PC-3 (cell line): ENCODE data around the gene KRTAP12-4. TPM values are rescaled to one million over a fixed set of nuclear protein-coding genes. Genes with fewer than 3 reads are reported as not detected.

ENCODE experiments used
- ATAC-seq: fragments of 200-7000 bp; cut with Tn5 transposase; 2 replicates; pipeline ENCODE4 v1.9.1; 2020; ENCODE audit warnings: mild to moderate bottlenecking, moderate library complexity
- BruUV-seq: library from RNA; stranded (reverse); fragments of 400-500 nt; replicated peaks from 2 replicates; lab custom pipeline; 2021; lab: Mats Ljungman, UMichigan
- CTCF ChIA-PET: fragments of 300-600 bp; sonication (Branson Sonifier 250); formaldehyde crosslinking; loops from one replicate; lab custom pipeline; 2022; ENCODE audit warnings: antibody characterized with exemption; lab: Charles Lee
- POLR2A ChIA-PET: fragments of 300-600 bp; sonication (Branson Sonifier 250); formaldehyde crosslinking; loops from one replicate; lab custom pipeline; 2022; ENCODE audit warnings: antibody characterized with exemption; ENCODE audit not compliant: unreplicated experiment; lab: Charles Lee
- DNase-seq: peaks from one replicate; pipeline ENCODE4 v3.0.0-alpha.2; 2015
- H2AFZ ChIP-seq: fragments of 300-600 bp; sonication (generic); 2 replicates; pipeline ENCODE4 v1.6.0; 2016; ENCODE audit warnings: antibody characterized with exemption, low read length
- H3F3A ChIP-seq: fragments of 300-600 bp; sonication (generic); one replicate; pipeline ENCODE4 v1.6.0; 2017; ENCODE audit warnings: antibody characterized with exemption, low read length, control low read depth, mild to moderate bottlenecking; ENCODE audit not compliant: unreplicated experiment
- H3K27ac ChIP-seq: fragments of 300-600 bp; sonication (generic); 2 replicates; pipeline ENCODE4 v1.5.1; 2016; ENCODE audit warnings: mild to moderate bottlenecking, low read length
- H3K27me3 ChIP-seq: fragments of 300-600 bp; sonication (generic); 2 replicates; pipeline ENCODE4 v1.6.1; 2016; ENCODE audit warnings: low read length, mixed read lengths
- H3K36me3 ChIP-seq: fragments of 300-600 bp; sonication (generic); 2 replicates; pipeline ENCODE4 v1.6.1; 2016; ENCODE audit warnings: low read depth, mixed run types, low read length, mixed read lengths
- H3K4me1 ChIP-seq: fragments of 300-600 bp; sonication (generic); 2 replicates; pipeline ENCODE4 v1.5.1; 2016; ENCODE audit warnings: low read length; ENCODE audit not compliant: insufficient read depth
- H3K4me2 ChIP-seq: fragments of 300-600 bp; sonication (generic); 2 replicates; pipeline ENCODE4 v1.6.0; 2016; ENCODE audit warnings: low read length
- H3K4me3 ChIP-seq: fragments of 300-600 bp; sonication (generic); 2 replicates; pipeline ENCODE4 v1.5.1; 2016; ENCODE audit warnings: mild to moderate bottlenecking, low read length, mixed read lengths
- H3K79me2 ChIP-seq: fragments of 300-600 bp; sonication (generic); 2 replicates; pipeline ENCODE4 v1.6.1; 2017; ENCODE audit warnings: low read length, mixed read lengths
- H3K9ac ChIP-seq: fragments of 300-600 bp; sonication (generic); 2 replicates; pipeline ENCODE4 v1.6.0; 2016; ENCODE audit warnings: mild to moderate bottlenecking, low read length
- H3K9me2 ChIP-seq: fragments of 300-600 bp; sonication (generic); replicated peaks from 2 replicates; pipeline ENCODE4 v1.6.1; 2016; ENCODE audit warnings: mixed run types, low read length, mixed read lengths
- H3K9me3 ChIP-seq: fragments of 300-600 bp; sonication (generic); 2 replicates; pipeline ENCODE4 v1.6.1; 2016; ENCODE audit warnings: low read length, mixed read lengths
- H4K20me1 ChIP-seq: fragments of 300-600 bp; sonication (generic); 2 replicates; pipeline ENCODE4 v1.6.1; 2016; ENCODE audit warnings: low read length, mixed read lengths
- CTCF ChIP-seq: fragments of 300-600 bp; sonication (generic); conservative IDR thresholded peaks from 2 replicates; pipeline ENCODE4 v1.5.1; 2017; ENCODE audit warnings: antibody characterized with exemption, low read depth, mild to moderate bottlenecking, low read length
- EZH2 ChIP-seq: fragments of 300-600 bp; sonication (generic); IDR thresholded peaks from one replicate; pipeline ENCODE4 v1.6.1; 2017; ENCODE audit warnings: antibody characterized with exemption, mild to moderate bottlenecking, low read length; ENCODE audit not compliant: unreplicated experiment
- EZH2phosphoT487 ChIP-seq: fragments of 300-600 bp; sonication (generic); IDR thresholded peaks from 2 replicates; pipeline ENCODE4 v1.6.1; 2018; ENCODE audit warnings: mild to moderate bottlenecking, antibody characterized with exemption, low read length, borderline replicate concordance
- intact Hi-C: fragments of 100-400 bp; cut with micrococcal nuclease; formaldehyde crosslinking; loops from 2 replicates; pipeline ENCODE4 v1.9.0; 2023
- total RNA-seq: library from RNA; depleted of rRNA; stranded (reverse); fragments of >200 nt; gene quantifications from 2 replicates; pipeline ENCODE4 v1.2.3, GENCODE V29; 2014

The KRTAP12-4 gene
- total RNA-seq, 1 experiment from 2014 or later: not detected

DNA sequence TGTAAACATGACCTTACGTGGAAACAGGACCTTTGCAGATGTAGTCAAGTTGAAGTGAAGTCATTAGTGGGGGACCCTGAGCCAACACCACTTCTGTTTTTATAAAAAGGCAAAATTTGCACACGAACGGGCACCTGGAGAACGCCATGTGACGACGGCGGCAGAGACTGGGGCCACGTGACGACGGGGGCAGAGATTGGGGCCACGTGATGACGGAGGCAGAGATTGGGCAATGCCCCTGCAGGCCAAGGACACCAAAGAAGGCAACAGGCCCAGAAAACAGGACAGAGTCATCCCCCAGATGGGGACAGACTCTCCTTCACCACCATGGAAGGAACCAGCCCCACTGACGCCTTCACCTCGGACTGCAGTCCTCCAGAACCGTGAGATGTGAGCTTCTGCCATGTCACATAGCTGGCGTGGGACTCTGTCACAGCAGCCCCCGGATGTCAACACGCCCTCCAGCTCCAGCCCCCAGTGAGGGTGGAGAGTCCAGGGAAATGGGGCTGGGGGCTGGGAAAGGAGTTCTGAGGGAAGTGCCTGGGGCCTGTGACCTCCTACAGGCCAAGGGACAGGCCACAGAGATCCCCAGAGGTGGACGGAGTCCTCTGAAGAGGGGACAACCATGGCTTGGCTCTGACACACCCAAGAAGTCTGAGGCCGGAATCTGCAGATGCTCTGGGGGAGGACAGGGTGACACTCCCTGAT, 4.0 kb downstream of the KRTAP12-4 start:
- Histone ChIP-seq H4K20me1 (no peaks in the 10 kb centered on the region), H3F3A (no peaks in the 10 kb centered on the region), H3K9ac (no peak overlapping the region), H3K27ac (no peak overlapping the region), H3K27me3 (no peaks in the 10 kb centered on the region), H3K36me3 (no peaks in the 10 kb centered on the region), H3K9me2 (no peaks in the 10 kb centered on the region), H2AFZ (no peak overlapping the region), H3K9me3 (no peaks in the 10 kb centered on the region), H3K4me1 (no peaks in the 10 kb centered on the region), H3K79me2 (no peaks in the 10 kb centered on the region), H3K4me2 (no peak overlapping the region), H3K4me3 (no peak overlapping the region)
- no peak for ATAC-seq
- no peak for TF ChIP-seq EZH2
- no peak for TF ChIP-seq EZH2phosphoT487
- TF ChIP-seq CTCF: no peak
- CTCF ChIA-PET: no interaction called here
- POLR2A ChIA-PET: no interaction called here
- no TSS peak for BruUV-seq
- DNase-seq: no peak
- intact Hi-C loops: no loop called here

DNA sequence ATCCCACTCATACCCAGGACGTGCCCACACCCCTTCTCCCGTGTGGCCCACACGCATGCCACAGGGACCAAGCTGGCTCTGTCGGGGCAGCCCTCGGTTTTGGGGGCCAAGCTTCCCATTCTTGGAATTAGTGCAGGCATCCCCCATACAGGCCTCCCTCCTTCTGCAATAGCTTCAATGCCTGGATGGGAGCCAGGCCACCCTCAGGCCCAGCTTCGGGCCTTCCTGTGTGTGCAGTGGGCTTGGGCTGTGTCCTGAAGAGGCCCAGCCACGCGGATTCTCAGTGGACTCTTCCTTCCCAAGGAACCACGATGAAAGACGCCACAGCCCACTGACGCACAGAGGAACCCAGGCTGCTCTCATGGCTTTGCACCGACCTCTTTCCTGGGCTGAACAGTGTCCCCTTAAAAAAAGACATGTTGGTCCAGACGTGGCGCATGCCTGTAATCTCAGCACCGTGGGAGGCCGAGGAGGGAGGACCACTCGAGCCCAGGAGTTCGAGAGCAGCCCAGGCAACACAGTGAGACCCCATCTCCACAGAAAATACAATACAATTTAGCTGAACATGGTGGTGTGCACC, 4.8 kb downstream of the KRTAP12-4 start:
- H3K79me2 ChIP-seq: no peaks in the 10 kb centered on the region

More for the DNA sequence above, 4.8 kb downstream of the KRTAP12-4 start:
- Histone ChIP-seq H3K27me3 (no peaks in the 10 kb centered on the region), H3K9me3 (no peaks in the 10 kb centered on the region), H3K4me2 (no peak overlapping the region), H3K36me3 (no peaks in the 10 kb centered on the region), H3K4me1 (no peaks in the 10 kb centered on the region), H3F3A (no peaks in the 10 kb centered on the region), H2AFZ (no peak overlapping the region), H3K4me3 (no peak overlapping the region), H4K20me1 (no peaks in the 10 kb centered on the region), H3K27ac (no peak overlapping the region), H3K9ac (no peak overlapping the region), H3K9me2 (no peaks in the 10 kb centered on the region)
- ATAC-seq: no peak
- TF ChIP-seq EZH2phosphoT487 (no peak), EZH2 (no peak), CTCF (no peak)
- BruUV-seq: no TSS peak
- POLR2A ChIA-PET: no interaction called here
- CTCF ChIA-PET: no interaction called here
- intact Hi-C loops: no loop called here
- no peak for DNase-seq
